Naive thymus-derived CD4-positive, alpha-beta T cell (primary cell): Measurements from ENCODE around the gene RFC1. TPM values are rescaled to one million over a fixed set of nuclear protein-coding genes. Genes with fewer than 3 reads are reported as not detected.
"Not testable (repeated sequence)": the region's sequence is repeated elsewhere in the genome, so short reads cannot be mapped to it uniquely, and the experiment has no call there.

ENCODE experiments used
- ATAC-seq: fragments of 150-1000 bp; cut with Tn5 transposase; 2 replicates; pipeline ENCODE4 v1.10.0; 2021; ENCODE audit warnings: mild to moderate bottlenecking, moderate library complexity
- CTCF ChIA-PET: fragments of 350-600 bp; sonication (Branson Sonifier 250); formaldehyde crosslinking; loops from one replicate; lab custom pipeline; 2021; ENCODE audit warnings: antibody characterized with exemption; lab: Charles Lee
- POLR2A ChIA-PET: fragments of 350-600 bp; sonication (Branson Sonifier 250); formaldehyde crosslinking; loops from one replicate; lab custom pipeline; 2021; ENCODE audit warnings: antibody characterized with exemption, inconsistent platforms; lab: Charles Lee
- DNase-seq, 9 donors: peaks; one replicate each; pipeline versions ENCODE4 v3.0.0 to v3.0.0-alpha.2; 2020 to 2022; ENCODE audit warnings: mixed read lengths in 1 of 9
- H3K27ac ChIP-seq: one replicate; pipeline ENCODE4 v1.7.0; 2013; ENCODE audit warnings: mild to moderate bottlenecking, low read depth, low read length, moderate library complexity
- H3K27me3 ChIP-seq, 2 donors: one replicate each; pipeline ENCODE4 v1.7.0; 2013; ENCODE audit warnings: low read length in 2 of 2, mild to moderate bottlenecking in 2 of 2, moderate library complexity in 2 of 2; ENCODE audit not compliant: control insufficient read depth in 2 of 2, insufficient read depth in 2 of 2
- H3K36me3 ChIP-seq, 3 experiments: 1 replicate in 2 of 3; 2 replicates in 1 of 3; pipeline ENCODE4 v1.7.0; 2013; ENCODE audit warnings: low read length in 3 of 3, mild to moderate bottlenecking in 3 of 3, moderate library complexity in 1 of 3; ENCODE audit not compliant: insufficient read depth in 3 of 3, control insufficient read depth in 2 of 3
- H3K4me1 ChIP-seq, 2 donors: one replicate each; pipeline ENCODE4 v1.7.0; 2013; ENCODE audit warnings: low read length in 2 of 2, mild to moderate bottlenecking in 2 of 2, moderate library complexity in 1 of 2; ENCODE audit not compliant: control insufficient read depth in 2 of 2, insufficient read depth in 2 of 2
- H3K4me3 ChIP-seq: 2 replicates; pipeline ENCODE4 v1.7.0; 2013; ENCODE audit warnings: mild to moderate bottlenecking, low read length
- H3K9me3 ChIP-seq, 3 experiments: 1 replicate in 2 of 3; 2 replicates in 1 of 3; pipeline ENCODE4 v1.7.0; 2013; ENCODE audit warnings: low read length in 3 of 3; ENCODE audit not compliant: control insufficient read depth in 2 of 3
- H3K27ac Mint-ChIP-seq, 9 donors: one replicate each; pipeline ENCODE4 v1.8.0; 2020 to 2022; ENCODE audit warnings: mixed read lengths in 9 of 9, mild to moderate bottlenecking in 8 of 9, moderate library complexity in 5 of 9, inconsistent platforms in 2 of 9
- H3K27me3 Mint-ChIP-seq, 5 donors: one replicate each; pipeline ENCODE4 v1.8.0; 2021 to 2022; ENCODE audit warnings: mixed read lengths in 5 of 5, mild to moderate bottlenecking in 1 of 5
- H3K36me3 Mint-ChIP-seq, 5 donors: one replicate each; pipeline ENCODE4 v1.8.0; 2020 to 2022; ENCODE audit warnings: mixed read lengths in 5 of 5, mild to moderate bottlenecking in 3 of 5, inconsistent platforms in 1 of 5
- H3K4me1 Mint-ChIP-seq, 7 donors: one replicate each; pipeline ENCODE4 v1.8.0; 2020 to 2022; ENCODE audit warnings: mixed read lengths in 7 of 7, mild to moderate bottlenecking in 3 of 7, inconsistent platforms in 1 of 7
- H3K4me3 Mint-ChIP-seq, 10 donors: one replicate each; pipeline ENCODE4 v1.8.0; 2020 to 2022; ENCODE audit warnings: mild to moderate bottlenecking in 10 of 10, mixed read lengths in 10 of 10, moderate library complexity in 6 of 10, inconsistent platforms in 2 of 10
- H3K9me3 Mint-ChIP-seq, 11 donors: one replicate each; pipeline ENCODE4 v1.8.0; 2020 to 2022; ENCODE audit warnings: mixed read lengths in 11 of 11, mild to moderate bottlenecking in 4 of 11, inconsistent platforms in 1 of 11, moderate library complexity in 1 of 11
- intact Hi-C, 2 donors: fragments of 100-400 bp; cut with micrococcal nuclease; formaldehyde crosslinking; loops; one replicate each; pipeline ENCODE4 v1.15.1; 2023
- polyA plus RNA-seq, 2 donors: library from polyadenylated mRNA; unstranded; fragments of 300-500 nt; fragmentation: Illumina TruSeq; gene quantifications; one replicate each; pipeline ENCODE4 v1.2.3, GENCODE V29; 2021
- total RNA-seq, 6 experiments: library from RNA in 5 of 6; stranded (reverse) in 5 of 6; gene quantifications; 1 replicate in 5 of 6; 2 replicates in 1 of 6; pipeline ENCODE4 v1.2.3 and lab custom pipeline; 2021 to 2026

The RFC1 gene
- 10 to 100 TPM; 62.4 to 66.4 (median 64.3) TPM for total RNA-seq
- 10 to 100 TPM; 33.8 to 56.2 TPM for polyA plus RNA-seq
- 144 reads per million, percentile 90 among the genes with 10 or more reads in this experiment for total RNA-seq (lab: John Stamatoyannopoulos, UW)

GRCh38 chr4:39365830-39366771 lies at the start of gene RFC1:
TSS of gene RFC1 (minus strand) at chr4:39366362. CDS start at chr4:39366241, 121 bp downstream.
- intact Hi-C loops: loop anchor here (1.0 to 10.0 kb wide), 15 partner anchors 13 to 1679 kb away; partner anchors contain the start of genes RPL9 (in 2 of the 2), UGDH (in 2 of the 2), WDR19 (in 2 of the 2) and N4BP2 (in 1 of the 2)
- Mint-ChIP-seq H3K9me3 (peaks cover 0 to 10% (median 6%) of the 10 kb centered on the region in 11 donors), H3K27me3 (no peaks in the 10 kb centered on the region), H3K36me3 (peaks cover 0 to 19% (median 0%) of the 10 kb centered on the region in 5 donors), H3K27ac (peak within 1 kb of the TSS; percentile 72 to 97 (median 92)), H3K4me1 (peaks cover 33 to 59% (median 41%) of the 10 kb centered on the region in 7 donors), H3K4me3 (peak within 1 kb of the TSS; percentile 88 to 98 (median 94))
- peaks cover 0 to 4% (median 0%) of the 10 kb centered on the region in 3 experiments for H3K36me3 ChIP-seq
- ChIA-PET CTCF (interaction anchor here (0.6 to 1.0 kb wide), 2 partner anchors 13 to 1053 kb away, joined by 3 read pairs; no protein-coding TSS in a partner anchor), POLR2A (interaction anchor here (0.7 to 3.7 kb wide), 5 partner anchors 11 to 104 kb away, joined by 3 to 51 read pairs (median 5); partner anchors contain the start of genes LIAS and RPL9)
- no peaks in the 10 kb centered on the region for H3K9me3 ChIP-seq
- peak; percentile 84 to 92 (median 91) for DNase-seq
- H3K27me3 ChIP-seq: no peaks in the 10 kb centered on the region
- ATAC-seq: peak; percentile 98
- H3K4me1 ChIP-seq: peaks cover 12 to 19% of the 10 kb centered on the region in 2 donors
- peak within 1 kb of the TSS; percentile 69 for H3K4me3 ChIP-seq
- peak within 1 kb of the TSS; percentile 84 for H3K27ac ChIP-seq

GRCh38 chr4:39415678-39416283 lies 49.6 kb upstream of the RFC1 start:
- Mint-ChIP-seq H3K9me3 (no peaks in the 10 kb centered on the region), H3K27me3 (peaks cover 0 to 9% (median 0%) of the 10 kb centered on the region in 5 donors), H3K36me3 (no peaks in the 10 kb centered on the region), H3K4me3 (no peak overlapping the region), H3K4me1 (no peaks in the 10 kb centered on the region), H3K27ac (no peak overlapping the region)
- H3K36me3 ChIP-seq: no peaks in the 10 kb centered on the region
- no peak for DNase-seq
- no peak for ATAC-seq
- H3K9me3 ChIP-seq: no peaks in the 10 kb centered on the region
- ChIA-PET POLR2A (interaction anchor here (0.5 kb wide), 1 partner anchor 533 kb away, joined by 3 read pairs; no protein-coding TSS in a partner anchor), CTCF (interaction anchor here (0.7 kb wide), 1 partner anchor 31 kb away, joined by 3 read pairs; no protein-coding TSS in a partner anchor)
- H3K27ac ChIP-seq: no peak overlapping the region
- H3K4me1 ChIP-seq: no peaks in the 10 kb centered on the region
- H3K27me3 ChIP-seq: peaks cover 0 to 2% of the 10 kb centered on the region in 2 donors
- intact Hi-C loops: no loop called here
- no peak overlapping the region for H3K4me3 ChIP-seq

- H3K4me1 ChIP-seq, H3K4me3 ChIP-seq, H3K9me3 ChIP-seq, H3K36me3 Mint-ChIP-seq, DNase-seq, H3K27ac Mint-ChIP-seq, H3K9me3 Mint-ChIP-seq, H3K27me3 ChIP-seq, H3K27ac ChIP-seq, H3K36me3 ChIP-seq, POLR2A ChIA-PET, H3K4me1 Mint-ChIP-seq, H3K27me3 Mint-ChIP-seq, ATAC-seq, H3K4me3 Mint-ChIP-seq: not testable (repeated sequence)
- intact Hi-C loops: loop anchor here in 1 of 2 donors (5.0 kb wide), 1 partner anchor 654 kb away; no protein-coding TSS in a partner anchor
- CTCF ChIA-PET: interaction anchor here (0.7 kb wide), 1 partner anchor 214 kb away, joined by 3 read pairs; no protein-coding TSS in a partner anchor
Observed at GRCh38 chr4:39411561-39411960, 45.4 kb upstream of the RFC1 start.

- ATAC-seq (no peak), DNase-seq (no peak)
- no peaks in the 10 kb centered on the region for H3K4me1 Mint-ChIP-seq
- no peak overlapping the region for H3K27ac Mint-ChIP-seq
- POLR2A ChIA-PET: interaction anchor here (0.7 kb wide), 1 partner anchor 8 kb away, joined by 4 read pairs; no protein-coding TSS in a partner anchor
- H3K4me1 ChIP-seq: no peaks in the 10 kb centered on the region
- peaks cover 0 to 10% (median 0%) of the 10 kb centered on the region in 5 donors for H3K27me3 Mint-ChIP-seq
- no peaks in the 10 kb centered on the region for H3K27me3 ChIP-seq
- H3K9me3 Mint-ChIP-seq: no peaks in the 10 kb centered on the region
- H3K4me3 ChIP-seq: no peak overlapping the region
- no peaks in the 10 kb centered on the region for H3K36me3 Mint-ChIP-seq
- H3K27ac ChIP-seq: no peak overlapping the region
- intact Hi-C loops: loop anchor here in 1 of 2 donors (1.0 to 5.0 kb wide), 2 partner anchors 508 to 653 kb away; no protein-coding TSS in a partner anchor
- CTCF ChIA-PET: interaction anchor here (1.0 kb wide), 1 partner anchor 507 kb away, joined by 3 read pairs; no protein-coding TSS in a partner anchor
- H3K9me3 ChIP-seq: no peaks in the 10 kb centered on the region
- no peaks in the 10 kb centered on the region for H3K36me3 ChIP-seq
- no peak overlapping the region for H3K4me3 Mint-ChIP-seq
Observed at GRCh38 chr4:39410415-39410814, 44.3 kb upstream of the RFC1 start.

GRCh38 chr4:39407584-39407885 lies 41.4 kb upstream of the RFC1 start:
- intact Hi-C loops: loop anchor here in 1 of 2 donors (10.0 kb wide), 1 partner anchor 53 kb away; no protein-coding TSS in a partner anchor
- H3K9me3 Mint-ChIP-seq: no peaks in the 10 kb centered on the region
- Histone ChIP-seq H3K27me3 (no peaks in the 10 kb centered on the region), H3K4me1 (no peaks in the 10 kb centered on the region), H3K36me3 (no peaks in the 10 kb centered on the region), H3K4me3 (no peak overlapping the region), H3K9me3 (no peaks in the 10 kb centered on the region), H3K27ac (no peak overlapping the region)
- ChIA-PET POLR2A (no interaction called here), CTCF (no interaction called here)
- no peaks in the 10 kb centered on the region for H3K36me3 Mint-ChIP-seq
- DNase-seq (no peak), ATAC-seq (no peak)
- no peak overlapping the region for H3K4me3 Mint-ChIP-seq
- H3K27ac Mint-ChIP-seq: no peak overlapping the region
- peaks cover 0 to 10% (median 0%) of the 10 kb centered on the region in 5 donors for H3K27me3 Mint-ChIP-seq
- H3K4me1 Mint-ChIP-seq: no peaks in the 10 kb centered on the region
